GM12801 (cell line): Measurements from ENCODE around the gene SCO2.

Experiments
- TF ChIP-seq, protein P1 (sequence below): IDR thresholded peaks from one replicate; pipeline ENCODE4 v1.5.1; 2011; ENCODE audit warnings: control low read depth; ENCODE audit not compliant: insufficient read length; ENCODE audit errors: extremely low read depth

The SCO2 gene

GRCh38 chr22:50525104-50525857 lies at the start of gene SCO2:
SCO2 (minus strand) TSS chr22:50525598; CDS start chr22:50524411, 1,187 bp downstream.
- TF ChIP-seq, protein P1, sequence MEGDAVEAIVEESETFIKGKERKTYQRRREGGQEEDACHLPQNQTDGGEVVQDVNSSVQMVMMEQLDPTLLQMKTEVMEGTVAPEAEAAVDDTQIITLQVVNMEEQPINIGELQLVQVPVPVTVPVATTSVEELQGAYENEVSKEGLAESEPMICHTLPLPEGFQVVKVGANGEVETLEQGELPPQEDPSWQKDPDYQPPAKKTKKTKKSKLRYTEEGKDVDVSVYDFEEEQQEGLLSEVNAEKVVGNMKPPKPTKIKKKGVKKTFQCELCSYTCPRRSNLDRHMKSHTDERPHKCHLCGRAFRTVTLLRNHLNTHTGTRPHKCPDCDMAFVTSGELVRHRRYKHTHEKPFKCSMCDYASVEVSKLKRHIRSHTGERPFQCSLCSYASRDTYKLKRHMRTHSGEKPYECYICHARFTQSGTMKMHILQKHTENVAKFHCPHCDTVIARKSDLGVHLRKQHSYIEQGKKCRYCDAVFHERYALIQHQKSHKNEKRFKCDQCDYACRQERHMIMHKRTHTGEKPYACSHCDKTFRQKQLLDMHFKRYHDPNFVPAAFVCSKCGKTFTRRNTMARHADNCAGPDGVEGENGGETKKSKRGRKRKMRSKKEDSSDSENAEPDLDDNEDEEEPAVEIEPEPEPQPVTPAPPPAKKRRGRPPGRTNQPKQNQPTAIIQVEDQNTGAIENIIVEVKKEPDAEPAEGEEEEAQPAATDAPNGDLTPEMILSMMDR = no peak

- TF ChIP-seq, protein P1 = no peak
Observed at GRCh38 chr22:50574383-50574755, 49.0 kb upstream of the SCO2 start.

DNA sequence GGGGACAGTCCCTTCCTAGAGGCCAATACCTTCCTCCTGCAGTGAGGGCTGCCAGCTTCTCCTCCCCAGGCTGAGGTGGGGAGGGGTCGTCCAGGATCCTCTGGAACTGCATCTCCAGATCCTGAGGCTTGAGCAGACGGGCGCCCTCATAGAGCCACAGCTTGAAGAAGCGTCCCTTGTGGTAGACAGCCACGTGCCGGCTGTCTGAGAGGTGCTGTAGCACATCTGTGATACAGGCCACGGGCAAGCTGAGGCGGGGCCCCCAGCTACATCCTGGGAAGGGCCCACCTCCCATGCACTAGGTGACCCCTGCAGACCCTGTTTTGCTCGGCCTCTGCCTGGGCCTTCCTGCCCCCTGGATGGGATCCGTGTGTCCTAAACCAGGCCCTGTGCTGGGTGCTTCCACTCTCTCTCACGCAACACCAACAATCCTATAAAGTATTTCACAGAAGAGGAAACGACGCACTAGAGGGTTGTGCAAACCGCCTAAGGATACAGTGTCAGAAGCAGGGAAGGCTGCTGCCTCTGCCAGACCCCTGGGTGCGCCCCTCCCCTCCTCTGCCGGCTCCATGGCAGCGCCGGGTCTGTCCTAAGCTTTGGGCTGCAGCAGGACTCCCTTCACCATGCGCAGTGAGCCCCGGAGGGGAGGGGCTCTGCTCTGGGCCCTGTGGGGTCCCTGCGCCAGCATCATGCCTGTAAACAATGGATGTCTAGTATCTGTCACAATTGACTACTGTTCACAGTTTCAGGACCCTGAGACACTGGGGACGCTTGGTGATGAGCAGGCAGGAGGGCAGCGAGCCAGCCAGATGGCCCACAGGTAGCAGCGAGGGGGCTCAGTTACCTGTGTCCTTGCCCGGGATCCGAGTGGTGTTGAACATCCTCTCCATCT lies 48.3 kb upstream of the SCO2 start:
- TF ChIP-seq, protein P1 = no peak

DNA sequence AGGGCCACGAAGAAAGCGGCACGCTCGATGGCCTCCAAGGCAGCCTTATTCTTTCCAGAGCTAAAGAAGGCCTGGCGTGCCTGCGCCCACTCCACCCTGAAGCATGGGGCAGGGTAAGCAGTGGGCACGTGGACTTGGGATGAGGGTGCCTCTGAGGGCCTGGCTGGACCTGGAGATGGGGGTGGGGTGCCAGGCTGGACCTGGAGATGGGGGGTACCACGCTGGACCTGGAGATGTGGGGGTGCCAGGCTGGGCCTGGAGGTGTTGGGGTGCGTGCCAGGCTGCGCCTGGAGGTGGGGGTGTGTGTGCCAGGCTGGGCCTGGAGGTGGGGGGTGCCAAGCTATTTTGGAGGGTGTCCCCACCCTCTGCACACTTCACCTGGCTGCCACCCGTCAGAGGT lies 47.6 kb upstream of the SCO2 start:
- TF ChIP-seq, protein P1 = no peak

DNA sequence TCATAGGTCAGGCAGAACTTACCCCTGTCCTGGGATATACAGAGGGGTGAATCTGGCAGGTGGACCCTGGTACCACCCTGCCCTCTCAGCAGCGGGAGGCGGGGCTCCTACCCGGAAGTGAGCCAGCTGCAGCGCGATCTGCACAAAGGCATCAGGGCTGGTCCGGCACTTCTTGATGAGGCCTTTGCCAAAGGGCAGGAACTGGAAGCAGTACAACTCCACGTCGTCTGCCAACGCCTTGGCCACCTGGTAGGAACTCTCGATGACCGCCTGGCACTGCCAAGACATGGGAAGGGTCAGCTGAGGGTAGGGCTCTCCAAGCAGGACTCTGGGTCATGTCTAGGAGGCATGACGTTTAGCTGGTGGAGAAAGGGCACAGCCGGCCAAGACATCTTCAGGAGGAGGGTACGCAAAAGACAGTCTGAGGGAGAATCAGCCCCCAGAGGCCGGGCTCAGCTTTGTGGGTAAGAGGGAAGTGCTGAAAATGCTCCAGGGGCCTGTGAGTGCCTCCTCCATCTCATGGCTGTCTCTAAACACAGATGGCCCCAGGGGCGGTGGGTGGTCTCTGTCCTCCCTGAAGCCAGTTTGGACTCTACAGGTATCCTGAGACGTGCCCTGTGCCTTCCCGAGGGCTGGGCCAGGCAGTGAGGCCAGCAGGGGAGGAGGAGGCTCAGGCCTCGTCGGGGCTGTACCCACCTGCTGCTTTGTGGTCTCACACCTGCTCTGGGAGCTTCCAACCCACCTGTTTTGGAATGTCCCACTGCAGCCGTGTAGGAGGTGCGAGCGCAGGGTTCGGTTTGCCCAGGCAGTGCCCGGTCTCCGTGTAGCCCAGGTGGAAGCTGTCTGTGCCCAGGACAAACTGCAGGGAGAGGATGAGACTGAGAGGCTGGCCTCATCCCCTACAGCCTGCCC lies 46.1 kb upstream of the SCO2 start:
- TF ChIP-seq, protein P1 = no peak

DNA sequence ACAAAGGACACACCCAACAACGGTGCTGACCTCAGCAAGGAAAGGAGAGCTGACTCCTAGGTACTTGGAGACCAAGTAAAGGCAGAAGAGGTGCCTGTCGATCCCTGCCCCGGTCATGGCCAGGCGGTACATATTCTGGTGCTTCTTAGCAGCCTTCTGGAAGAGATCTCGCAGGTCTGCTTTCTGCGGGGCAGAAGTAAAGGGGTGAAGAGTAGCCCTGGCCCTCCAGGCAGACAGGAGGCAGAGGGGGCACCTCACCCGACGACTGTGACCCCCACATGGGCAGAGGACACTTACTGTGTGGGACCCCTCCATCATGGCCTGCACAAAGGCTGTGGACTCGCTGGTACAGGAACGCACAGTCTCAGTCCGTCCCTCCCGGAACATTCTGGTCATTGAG lies 45.5 kb upstream of the SCO2 start:
- TF ChIP-seq, protein P1 = no peak

GRCh38 chr22:50569896-50570535 lies 44.6 kb upstream of the SCO2 start:
- TF ChIP-seq, protein P1 = no peak
